HEK293T (cell line): ENCODE results near the gene CCL27.

Experiments
- CTCF ChIA-PET: fragments of 350-600 bp; formaldehyde crosslinking; extraction: SDS; loops from one replicate; lab custom pipeline; 2021; ENCODE audit warnings: antibody characterized with exemption, inconsistent platforms; lab: Yijun Ruan, JAX
- POLR2A ChIA-PET: fragments of 350-600 bp; formaldehyde crosslinking; extraction: SDS; loops from one replicate; lab custom pipeline; 2020; ENCODE audit warnings: antibody characterized with exemption, inconsistent platforms; lab: Yijun Ruan, JAX
- DNase-seq: peaks from one replicate; pipeline ENCODE4 v3.0.0; 2012; ENCODE audit warnings: mixed read lengths; ENCODE audit errors: extremely low spot score
- ARNT ChIP-seq: fragments of 450-650 bp; IDR thresholded peaks from 2 replicates; pipeline ENCODE4 v1.6.1; 2017; ENCODE audit warnings: mild to moderate bottlenecking
- BHLHE40 ChIP-seq: fragments of 450-650 bp; IDR thresholded peaks from 2 replicates; pipeline ENCODE4 v1.6.1; 2016; ENCODE audit warnings: mild to moderate bottlenecking, moderate library complexity, borderline replicate concordance
- CTBP1 ChIP-seq: fragments of 450-650 bp; IDR thresholded peaks from 2 replicates; pipeline ENCODE4 v1.6.1; 2016; ENCODE audit warnings: borderline replicate concordance
- ELF4 ChIP-seq: fragments of 450-650 bp; IDR thresholded peaks from 2 replicates; pipeline ENCODE4 v1.6.1; 2017; ENCODE audit warnings: antibody characterized with exemption
- FOXA1 ChIP-seq: fragments of 450-650 bp; IDR thresholded peaks from 2 replicates; pipeline ENCODE4 v1.6.1; 2016; ENCODE audit warnings: mild to moderate bottlenecking
- FOXK2 ChIP-seq: fragments of 450-650 bp; IDR thresholded peaks from 2 replicates; pipeline ENCODE4 v1.6.1; 2016; ENCODE audit warnings: mild to moderate bottlenecking
- FOXM1 ChIP-seq: fragments of 450-650 bp; IDR thresholded peaks from 2 replicates; pipeline ENCODE4 v1.6.1; 2017; ENCODE audit warnings: mild to moderate bottlenecking, borderline replicate concordance
- HDGF ChIP-seq: fragments of 450-650 bp; IDR thresholded peaks from 2 replicates; pipeline ENCODE4 v1.6.1; 2017; ENCODE audit warnings: antibody characterized with exemption, borderline replicate concordance
- L3MBTL2 ChIP-seq: fragments of 450-650 bp; conservative IDR thresholded peaks from 2 replicates; pipeline ENCODE4 v1.6.1; 2016; ENCODE audit warnings: mild to moderate bottlenecking
- LEF1 ChIP-seq: fragments of 450-650 bp; IDR thresholded peaks from 2 replicates; pipeline ENCODE4 v1.6.1; 2017; ENCODE audit warnings: mild to moderate bottlenecking, borderline replicate concordance
- NFRKB ChIP-seq: fragments of 450-650 bp; IDR thresholded peaks from 2 replicates; pipeline ENCODE4 v1.6.1; 2016; ENCODE audit warnings: mild to moderate bottlenecking, moderate library complexity
- PKNOX1 ChIP-seq: fragments of 450-650 bp; IDR thresholded peaks from 2 replicates; pipeline ENCODE4 v1.6.1; 2016
- SP1 ChIP-seq: fragments of 450-650 bp; IDR thresholded peaks from 2 replicates; pipeline ENCODE4 v1.6.1; 2017
- SUZ12 ChIP-seq: fragments of 450-650 bp; IDR thresholded peaks from 2 replicates; pipeline ENCODE4 v1.6.1; 2016; ENCODE audit warnings: mild to moderate bottlenecking
- TARDBP ChIP-seq: fragments of 450-650 bp; IDR thresholded peaks from 2 replicates; pipeline ENCODE4 v1.6.1; 2016
- ZNF384 ChIP-seq: fragments of 450-650 bp; IDR thresholded peaks from 2 replicates; pipeline ENCODE4 v1.6.1; 2016

The CCL27 gene

DNA sequence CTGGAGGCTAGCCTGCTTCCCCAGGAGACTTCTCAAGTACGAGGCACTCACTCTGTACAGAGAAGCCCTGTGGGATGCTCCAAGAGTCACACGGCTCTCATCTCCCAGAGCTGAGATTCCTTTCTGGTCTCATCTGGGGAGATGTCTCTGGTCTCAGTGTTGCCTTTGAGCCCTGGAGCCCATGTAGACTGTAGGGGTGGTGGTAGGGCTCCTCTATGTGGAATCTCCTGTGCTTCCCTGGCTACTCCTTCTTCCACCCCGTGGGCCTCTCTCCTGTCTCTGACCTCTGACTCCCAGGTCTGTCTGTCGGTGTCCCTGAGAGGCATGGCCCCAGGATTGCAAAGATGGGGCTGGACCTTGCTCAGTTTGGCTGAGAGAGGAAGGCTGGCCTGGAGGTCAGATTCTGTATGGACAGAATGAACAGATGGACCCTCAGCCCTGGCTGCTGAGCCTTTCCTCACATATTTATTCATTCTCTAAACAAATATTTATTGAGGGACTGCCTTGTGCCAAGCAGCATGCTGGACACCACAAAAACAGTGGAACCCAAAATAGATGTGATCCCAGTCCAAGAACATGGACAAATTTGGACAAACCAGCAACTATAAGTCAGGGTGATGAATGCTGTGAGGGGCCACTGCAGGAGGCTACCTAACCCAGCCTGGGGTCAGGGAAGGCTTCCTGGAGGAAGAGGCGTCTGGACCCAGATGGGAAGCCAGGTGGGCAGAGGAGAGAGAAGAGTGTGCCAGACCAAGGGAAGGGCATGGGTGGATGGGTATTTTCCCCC is 26.1 kb upstream of the CCL27 start:
- ChIA-PET POLR2A (no interaction called here), CTCF (interaction anchor here (1.8 kb wide), 1 partner anchor 14 kb away, joined by 4 read pairs; no protein-coding TSS in a partner anchor)
- no peak for TF ChIP-seq LEF1
- DNase-seq, result no peak

GRCh38 chr9:34687276-34688030 is 25.0 kb upstream of the CCL27 start:
- DNase-seq, result no peak
- no peak for TF ChIP-seq HDGF
- POLR2A ChIA-PET, result no interaction called here
- CTCF ChIA-PET, result interaction anchor here (0.6 to 1.8 kb wide), 3 partner anchors 14 to 232 kb away, joined by 3 to 7 read pairs (median 4); no protein-coding TSS in a partner anchor

DNA sequence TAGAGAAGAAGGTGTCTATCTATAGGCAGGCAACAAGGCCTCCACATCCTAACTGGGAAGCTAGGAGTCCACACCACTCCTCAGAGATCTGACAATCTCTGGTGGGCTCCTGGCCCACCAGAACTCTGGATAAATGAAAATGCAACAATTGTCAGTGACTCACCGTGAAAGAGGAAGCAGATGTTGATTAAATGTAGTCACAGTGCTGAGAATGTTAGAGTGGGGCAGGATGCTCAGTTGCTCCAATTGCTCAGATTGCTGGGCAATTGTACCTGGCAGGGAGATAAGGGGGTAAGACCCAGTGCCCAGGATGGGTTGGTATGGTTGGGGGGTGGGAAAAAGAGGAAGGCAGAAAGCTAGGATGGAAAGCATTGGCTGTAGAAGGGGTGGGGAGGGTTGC is 24.3 kb upstream of the CCL27 start:
- TF ChIP-seq ZNF384 (no peak), NFRKB (no peak), BHLHE40 (no peak), HDGF (no peak), PKNOX1 (no peak), CTBP1 (no peak), L3MBTL2 (no peak), SUZ12 (no peak), FOXK2 (no peak), SP1 (no peak), FOXM1 (no peak)
- DNase-seq, result no peak
- CTCF ChIA-PET, result interaction anchor here (0.6 to 1.8 kb wide), 5 partner anchors 15 to 232 kb away, joined by 3 to 7 read pairs (median 3); no protein-coding TSS in a partner anchor
- POLR2A ChIA-PET, result no interaction called here

- ChIA-PET CTCF (interaction anchor here (0.6 to 1.7 kb wide), 4 partner anchors 15 to 128 kb away, joined by 3 to 7 read pairs (median 3); no protein-coding TSS in a partner anchor), POLR2A (no interaction called here)
- no peak for TF ChIP-seq FOXM1
- no peak for TF ChIP-seq LEF1
- no peak for TF ChIP-seq NFRKB
- TF ChIP-seq FOXA1, result no peak
- TF ChIP-seq ARNT, result no peak
- TF ChIP-seq PKNOX1, result no peak
- no peak for TF ChIP-seq BHLHE40
Observed at GRCh38 chr9:34686231-34686630, 23.8 kb upstream of the CCL27 start.

GRCh38 chr9:34685591-34685990 is 23.1 kb upstream of the CCL27 start:
- ChIA-PET CTCF (interaction anchor here (1.2 to 1.7 kb wide), 2 partner anchors 16 to 17 kb away, joined by 3 to 7 read pairs; no protein-coding TSS in a partner anchor), POLR2A (interaction anchor here (0.7 kb wide), 1 partner anchor 16 kb away, joined by 3 read pairs; no protein-coding TSS in a partner anchor)
- DNase-seq, result no peak
- TF ChIP-seq NFRKB, result no peak
- TF ChIP-seq ELF4, result no peak
- TF ChIP-seq PKNOX1, result no peak
- TF ChIP-seq CTBP1, result no peak
- TF ChIP-seq FOXA1, result no peak
- no peak for TF ChIP-seq SP1
- TF ChIP-seq FOXM1, result no peak
- TF ChIP-seq TARDBP, result no peak
- no peak for TF ChIP-seq ARNT
- TF ChIP-seq ZNF384, result no peak
- TF ChIP-seq FOXK2, result no peak
- no peak for TF ChIP-seq SUZ12
- TF ChIP-seq HDGF, result no peak

More at GRCh38 chr9:34686231-34686630, 23.8 kb upstream of the CCL27 start:
- DNase-seq, result no peak

- ChIA-PET CTCF (no interaction called here), POLR2A (no interaction called here)
- no peak for TF ChIP-seq FOXK2
- no peak for DNase-seq
Observed at GRCh38 chr9:34684816-34685215, 22.4 kb upstream of the CCL27 start.

- TF ChIP-seq TARDBP, result no peak
- TF ChIP-seq SUZ12, result no peak
- no peak for TF ChIP-seq HDGF
- CTCF ChIA-PET, result no interaction called here
- POLR2A ChIA-PET, result no interaction called here
- no peak for DNase-seq
Observed at GRCh38 chr9:34684145-34684544, 21.7 kb upstream of the CCL27 start.
